Cardiac fibroblast (primary cell): Measurements from ENCODE around the gene RIPPLY3.
"Not testable (repeated sequence)": the region's sequence is repeated elsewhere in the genome, so short reads cannot be mapped to it uniquely, and the experiment has no call there.

Source experiments
- DNase-seq, 2 donors: peaks; one replicate each; pipeline versions ENCODE4 v3.0.0 to v3.0.0-alpha.2; 2010; ENCODE audit warnings: low read depth in 2 of 2
- H3K4me3 ChIP-seq, 2 donors: replicated peaks in 1 of 2; 1 replicate in 1 of 2; 2 replicates in 1 of 2; pipeline ENCODE4 v1.5.1; 2011; ENCODE audit warnings: low read depth in 2 of 2, low read length in 2 of 2, mild to moderate bottlenecking in 2 of 2, moderate library complexity in 1 of 2
- TF ChIP-seq, protein P1 (sequence below): IDR thresholded peaks from one replicate; pipeline ENCODE4 v1.5.1; 2011; ENCODE audit warnings: low read depth, mild to moderate bottlenecking, low read length, inconsistent platforms

RIPPLY3 gene

DNA sequence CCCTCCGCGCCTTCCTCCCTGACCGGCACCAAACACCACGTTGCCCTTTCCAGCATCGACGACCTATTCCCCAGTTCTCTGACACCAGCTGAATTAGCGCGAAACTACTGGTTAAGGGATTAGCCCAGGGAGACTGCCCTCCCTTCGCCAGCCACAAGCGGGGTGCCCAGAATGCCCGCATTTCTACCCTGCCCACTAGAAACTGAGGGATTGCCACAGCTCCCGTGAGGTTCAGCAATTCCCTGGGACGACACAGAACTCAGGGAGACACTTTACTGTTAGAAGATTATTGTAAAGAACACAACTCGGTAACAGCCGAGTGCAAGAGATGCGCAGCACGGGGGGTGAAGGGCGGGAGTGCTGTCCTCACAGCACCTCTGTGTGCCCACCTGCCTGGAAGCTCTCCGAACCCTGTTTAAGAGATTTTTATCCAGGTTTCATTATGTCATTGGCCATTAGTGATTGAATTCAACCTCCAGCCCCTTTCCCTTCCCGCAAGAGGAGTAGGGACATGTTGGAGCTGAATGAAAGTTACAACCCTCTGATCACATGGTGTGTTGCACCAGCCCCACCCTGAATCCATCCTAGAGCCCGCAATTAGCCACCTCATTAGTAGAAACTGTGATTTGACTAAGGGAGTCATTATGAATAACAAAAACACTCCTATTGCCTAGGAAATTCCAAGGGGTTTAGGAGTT lies 15.8 kb upstream of the RIPPLY3 start:
- DNase-seq: no peak
- H3K4me3 ChIP-seq: peak overlapping the region; percentile 43 to 61
- TF ChIP-seq, protein P1, sequence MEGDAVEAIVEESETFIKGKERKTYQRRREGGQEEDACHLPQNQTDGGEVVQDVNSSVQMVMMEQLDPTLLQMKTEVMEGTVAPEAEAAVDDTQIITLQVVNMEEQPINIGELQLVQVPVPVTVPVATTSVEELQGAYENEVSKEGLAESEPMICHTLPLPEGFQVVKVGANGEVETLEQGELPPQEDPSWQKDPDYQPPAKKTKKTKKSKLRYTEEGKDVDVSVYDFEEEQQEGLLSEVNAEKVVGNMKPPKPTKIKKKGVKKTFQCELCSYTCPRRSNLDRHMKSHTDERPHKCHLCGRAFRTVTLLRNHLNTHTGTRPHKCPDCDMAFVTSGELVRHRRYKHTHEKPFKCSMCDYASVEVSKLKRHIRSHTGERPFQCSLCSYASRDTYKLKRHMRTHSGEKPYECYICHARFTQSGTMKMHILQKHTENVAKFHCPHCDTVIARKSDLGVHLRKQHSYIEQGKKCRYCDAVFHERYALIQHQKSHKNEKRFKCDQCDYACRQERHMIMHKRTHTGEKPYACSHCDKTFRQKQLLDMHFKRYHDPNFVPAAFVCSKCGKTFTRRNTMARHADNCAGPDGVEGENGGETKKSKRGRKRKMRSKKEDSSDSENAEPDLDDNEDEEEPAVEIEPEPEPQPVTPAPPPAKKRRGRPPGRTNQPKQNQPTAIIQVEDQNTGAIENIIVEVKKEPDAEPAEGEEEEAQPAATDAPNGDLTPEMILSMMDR: no peak

DNA sequence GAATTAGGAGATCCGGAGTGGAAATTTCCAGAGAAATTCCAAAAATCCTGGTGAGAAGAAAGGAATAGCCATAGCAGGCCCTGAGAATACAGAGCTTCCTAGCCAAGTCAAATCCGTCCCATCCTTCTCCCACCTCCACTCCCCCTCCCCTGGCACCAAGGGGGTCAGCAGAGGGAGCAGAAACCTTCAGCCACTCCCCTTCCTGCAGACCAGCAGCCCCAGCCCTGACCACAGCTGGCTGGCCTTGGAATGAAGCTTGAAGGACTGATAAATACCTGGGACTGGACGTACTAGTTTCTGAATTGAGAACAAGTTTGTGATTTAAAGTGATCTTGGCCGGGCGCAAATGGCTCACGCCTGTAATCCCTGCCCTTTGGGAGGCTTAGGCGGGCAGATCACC lies 13.8 kb upstream of the RIPPLY3 start:
- H3K4me3 ChIP-seq: no peak overlapping the region
- DNase-seq: no peak
- TF ChIP-seq, protein P1: no peak

DNA sequence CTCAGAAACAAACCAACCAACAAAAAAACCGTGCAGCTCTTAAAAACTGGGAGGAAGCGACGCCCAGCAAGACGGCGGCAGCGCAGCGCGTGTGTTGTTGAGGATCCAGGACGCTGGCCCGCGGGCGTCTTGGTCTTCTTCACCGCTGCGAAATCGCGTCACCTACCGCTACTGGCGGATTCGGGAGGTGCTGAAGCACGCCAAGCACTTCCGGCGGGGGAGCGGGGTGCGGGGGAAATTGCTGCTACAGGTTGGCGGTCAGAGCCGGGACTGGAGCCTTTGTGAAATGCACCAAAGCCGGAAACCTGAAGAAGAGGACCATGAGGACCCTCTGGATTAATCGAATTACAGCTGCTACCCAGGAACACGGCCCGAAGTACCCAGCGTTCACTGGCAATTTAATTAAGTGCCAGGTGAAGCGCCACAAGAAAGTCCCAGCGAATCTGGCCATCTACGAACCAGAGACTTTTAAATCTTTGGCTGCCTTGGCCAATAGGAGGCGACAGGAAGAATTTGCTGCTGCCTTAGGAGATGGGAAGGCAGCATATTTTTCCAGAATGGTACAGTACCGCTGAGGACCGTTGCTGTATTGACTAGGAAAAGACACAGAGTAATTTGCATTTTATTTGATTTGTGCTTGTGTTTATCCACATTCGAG lies 11.9 kb upstream of the RIPPLY3 start:
- DNase-seq: no peak
- H3K4me3 ChIP-seq: peak overlapping the region in 1 of 2 donors; percentile 21
- TF ChIP-seq, protein P1: no peak

DNA sequence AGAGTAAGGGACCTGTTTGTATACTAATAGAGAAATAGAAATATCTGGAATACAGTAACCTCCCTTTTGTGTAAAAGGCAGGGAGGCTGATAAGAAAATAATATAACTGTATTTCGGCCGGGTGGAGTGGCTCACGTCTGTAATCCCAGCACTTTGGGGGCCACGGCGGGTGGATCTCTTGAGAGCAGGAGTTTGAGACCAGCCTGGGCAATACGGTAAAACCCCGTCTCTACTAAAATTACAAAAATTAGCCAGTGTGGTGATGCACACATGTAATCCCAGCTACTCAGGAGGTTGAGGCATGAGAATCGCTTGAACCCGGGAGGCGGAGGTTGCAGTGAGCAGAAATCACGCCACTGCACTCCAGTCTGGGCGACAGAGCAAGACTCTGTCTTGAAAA lies 11.2 kb upstream of the RIPPLY3 start:
- DNase-seq, H3K4me3 ChIP-seq: not testable (repeated sequence)

DNA sequence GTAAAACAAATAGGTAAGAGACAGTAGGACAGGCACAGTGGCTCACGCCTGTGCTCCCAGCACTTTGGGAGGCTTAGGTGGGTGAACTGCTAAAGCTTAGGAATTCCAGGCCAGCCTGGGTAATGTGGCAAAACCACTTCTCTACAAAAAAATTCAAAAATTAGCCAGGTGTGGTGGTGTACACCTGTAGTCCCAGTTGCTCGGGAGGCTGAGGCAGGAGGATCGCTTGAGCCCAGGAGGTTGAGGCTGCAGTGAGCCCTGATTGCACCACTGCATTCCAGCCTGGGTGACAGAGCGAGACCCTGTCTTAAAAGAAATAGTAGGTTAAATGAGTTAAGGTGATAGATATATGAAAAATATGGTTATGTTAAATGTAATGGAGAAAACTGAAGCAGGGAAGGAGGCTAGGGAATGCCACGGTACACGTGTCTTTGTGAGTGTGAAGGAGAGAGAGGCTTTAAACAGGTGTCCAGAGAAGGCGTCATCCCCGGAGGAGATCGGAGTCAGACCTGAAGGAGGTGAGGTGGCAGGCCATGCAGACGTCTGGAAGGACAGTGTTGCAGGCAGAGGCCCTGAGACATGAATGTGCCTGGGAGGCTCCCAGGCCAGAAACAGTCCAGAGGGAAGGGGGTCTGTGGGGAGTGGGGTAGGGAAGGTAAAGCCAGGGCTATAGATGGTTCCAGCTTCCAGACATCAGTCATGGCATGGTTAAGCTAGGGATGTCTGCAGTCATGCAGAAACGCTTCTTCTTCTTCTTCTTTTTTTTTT lies 7.2 kb upstream of the RIPPLY3 start:
- no peak for DNase-seq
- H3K4me3 ChIP-seq: no peak overlapping the region
- TF ChIP-seq, protein P1: no peak

DNA sequence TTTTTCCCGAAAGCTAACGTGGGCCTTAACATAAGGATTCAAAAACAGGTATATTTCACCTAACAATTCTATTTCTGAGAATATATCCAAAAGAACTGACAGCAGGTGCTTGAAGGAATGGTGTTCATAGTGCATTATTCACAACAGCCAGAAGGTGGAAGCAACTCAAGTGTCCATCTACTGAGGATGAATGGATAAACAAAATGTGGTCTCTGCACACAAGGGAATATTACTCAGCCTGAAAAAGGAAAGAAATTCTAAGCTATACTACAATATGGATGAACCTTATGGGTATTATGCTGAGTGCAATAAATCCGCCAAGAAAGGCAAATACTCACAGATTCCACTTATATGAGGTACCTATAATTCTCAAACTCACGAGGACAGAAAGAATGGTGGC lies 6.1 kb upstream of the RIPPLY3 start:
- TF ChIP-seq, protein P1: peak; percentile 15

DNA sequence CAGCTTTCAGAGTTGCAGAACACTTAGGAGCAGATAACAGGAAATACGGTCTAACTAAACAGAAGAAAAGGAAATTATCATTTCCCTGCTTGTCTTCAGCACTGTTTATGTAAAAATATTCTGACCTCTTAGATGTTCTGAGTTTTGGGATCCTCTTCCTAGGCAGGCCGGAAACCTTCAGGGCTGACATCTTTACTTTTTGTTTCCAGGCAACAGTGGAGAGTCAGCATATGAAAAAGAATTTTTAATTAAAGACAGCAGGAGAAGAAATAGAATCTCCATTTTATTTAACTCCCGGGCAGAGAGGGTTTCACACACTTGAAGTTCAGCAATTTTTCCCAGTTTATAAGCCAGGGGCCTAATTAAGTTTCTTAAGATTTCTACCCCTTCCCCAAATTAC lies 5.1 kb upstream of the RIPPLY3 start:
- no peak overlapping the region for H3K4me3 ChIP-seq
- TF ChIP-seq, protein P1: no peak
- DNase-seq: no peak

More for the DNA sequence above, 6.1 kb upstream of the RIPPLY3 start:
- no peak for DNase-seq
- no peak overlapping the region for H3K4me3 ChIP-seq

DNA sequence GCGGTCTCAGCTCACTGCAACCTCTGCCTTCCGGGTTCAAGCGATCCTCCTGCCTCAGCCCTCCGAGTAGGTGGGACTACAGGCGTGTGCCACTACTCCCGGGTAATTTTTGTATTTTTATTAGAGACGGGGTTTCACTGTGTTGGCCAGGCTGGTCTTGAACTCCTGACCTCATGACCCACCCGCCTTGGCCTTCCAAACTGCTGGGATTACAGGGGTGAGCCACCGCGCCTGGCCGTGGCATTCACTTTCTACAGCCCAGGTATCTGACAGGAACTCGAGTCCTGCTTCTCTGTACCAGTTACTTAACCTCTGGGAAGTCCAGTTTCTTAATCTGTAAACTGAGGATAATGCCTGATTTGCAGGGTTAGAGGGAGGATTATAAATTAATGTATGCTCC lies 3.7 kb upstream of the RIPPLY3 start:
- H3K4me3 ChIP-seq, DNase-seq: not testable (repeated sequence)

DNA sequence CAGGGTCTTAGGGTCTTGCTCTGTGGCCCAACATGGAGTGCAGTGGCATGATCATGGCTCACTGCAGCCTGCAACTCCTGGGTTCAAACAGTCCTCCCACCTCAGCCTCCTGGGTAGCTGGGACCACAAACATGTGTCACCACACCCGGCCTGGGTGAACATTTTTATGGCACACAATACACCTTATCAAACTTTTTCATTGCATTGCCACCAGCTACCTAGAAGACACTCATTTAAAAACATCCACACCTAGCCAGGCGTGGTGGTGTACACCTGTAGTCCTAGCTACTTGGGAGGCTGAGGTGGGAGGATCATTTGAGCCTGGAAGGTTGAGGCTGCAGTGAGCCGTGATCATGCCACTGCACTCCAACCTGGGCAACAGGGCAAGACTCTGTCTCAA lies 2.6 kb upstream of the RIPPLY3 start:
- not testable (repeated sequence) for H3K4me3 ChIP-seq, DNase-seq
